C4-2B (cell line): ENCODE results near the gene ARF3.

Source experiments
- CTCF ChIP-seq: fragments of 450-650 bp; conservative IDR thresholded peaks from 2 replicates; pipeline ENCODE4 v1.5.1; 2017; ENCODE audit warnings: mild to moderate bottlenecking
- ZFX ChIP-seq: fragments of 450-650 bp; IDR thresholded peaks from 2 replicates; pipeline ENCODE4 v1.6.1; 2017

- TF ChIP-seq CTCF (no peak), ZFX (no peak)
Measured at GRCh38 chr12:48907245-48907644, 50.0 kb downstream of the ARF3 start.
